GM13976 (cell line): ENCODE data around the gene VSIG8.

Experiments
- DNase-seq: peaks from one replicate; pipeline ENCODE4 v3.0.0; 2012; ENCODE audit warnings: low spot score
- in situ Hi-C: fragments of 300-500 bp; cut with MboI; formaldehyde crosslinking; loops from one replicate; pipeline ENCODE4 v1.12.0; 2022; ENCODE audit warnings: low sequenced_read_pairs, mixed read lengths, inconsistent platforms; ENCODE audit not compliant: unreplicated experiment
- TF ChIP-seq, protein P1 (sequence below): IDR thresholded peaks from 2 replicates; pipeline ENCODE4 v1.5.1; 2012; ENCODE audit warnings: borderline replicate concordance, mild to moderate bottlenecking; ENCODE audit not compliant: insufficient read depth; ENCODE audit errors: extremely low read depth, missing control alignments, control extremely low read depth

VSIG8 gene

DNA sequence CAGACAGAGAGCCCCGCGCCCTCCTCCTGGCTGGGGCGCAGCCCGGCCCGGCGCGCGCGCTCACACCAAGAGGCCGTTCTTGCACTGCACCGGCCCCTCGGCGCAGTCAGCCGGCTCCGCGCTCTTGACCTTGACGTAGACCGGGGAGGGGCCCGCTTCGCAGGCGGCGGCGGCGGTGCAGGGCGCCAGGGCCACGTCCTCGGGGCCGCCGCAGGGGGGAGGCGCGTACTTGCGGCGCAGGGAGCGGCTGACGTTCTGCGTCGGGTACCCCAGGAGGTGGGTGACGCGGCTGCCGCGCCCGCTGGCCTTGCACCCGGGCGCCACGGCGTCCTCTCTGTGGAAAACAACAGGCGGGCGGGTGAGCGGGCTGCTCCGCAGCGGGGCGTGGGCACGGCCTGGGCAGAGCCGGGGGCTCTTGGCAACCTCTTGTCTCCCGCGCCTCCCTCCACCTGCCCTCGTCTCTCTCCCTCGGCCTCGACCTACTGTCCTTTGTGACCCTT is 7.7 kb downstream of the VSIG8 start:
- peak; percentile 78 for DNase-seq
- TF ChIP-seq, protein P1, sequence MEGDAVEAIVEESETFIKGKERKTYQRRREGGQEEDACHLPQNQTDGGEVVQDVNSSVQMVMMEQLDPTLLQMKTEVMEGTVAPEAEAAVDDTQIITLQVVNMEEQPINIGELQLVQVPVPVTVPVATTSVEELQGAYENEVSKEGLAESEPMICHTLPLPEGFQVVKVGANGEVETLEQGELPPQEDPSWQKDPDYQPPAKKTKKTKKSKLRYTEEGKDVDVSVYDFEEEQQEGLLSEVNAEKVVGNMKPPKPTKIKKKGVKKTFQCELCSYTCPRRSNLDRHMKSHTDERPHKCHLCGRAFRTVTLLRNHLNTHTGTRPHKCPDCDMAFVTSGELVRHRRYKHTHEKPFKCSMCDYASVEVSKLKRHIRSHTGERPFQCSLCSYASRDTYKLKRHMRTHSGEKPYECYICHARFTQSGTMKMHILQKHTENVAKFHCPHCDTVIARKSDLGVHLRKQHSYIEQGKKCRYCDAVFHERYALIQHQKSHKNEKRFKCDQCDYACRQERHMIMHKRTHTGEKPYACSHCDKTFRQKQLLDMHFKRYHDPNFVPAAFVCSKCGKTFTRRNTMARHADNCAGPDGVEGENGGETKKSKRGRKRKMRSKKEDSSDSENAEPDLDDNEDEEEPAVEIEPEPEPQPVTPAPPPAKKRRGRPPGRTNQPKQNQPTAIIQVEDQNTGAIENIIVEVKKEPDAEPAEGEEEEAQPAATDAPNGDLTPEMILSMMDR, result no peak
- in situ Hi-C loops, result no loop called here

DNA sequence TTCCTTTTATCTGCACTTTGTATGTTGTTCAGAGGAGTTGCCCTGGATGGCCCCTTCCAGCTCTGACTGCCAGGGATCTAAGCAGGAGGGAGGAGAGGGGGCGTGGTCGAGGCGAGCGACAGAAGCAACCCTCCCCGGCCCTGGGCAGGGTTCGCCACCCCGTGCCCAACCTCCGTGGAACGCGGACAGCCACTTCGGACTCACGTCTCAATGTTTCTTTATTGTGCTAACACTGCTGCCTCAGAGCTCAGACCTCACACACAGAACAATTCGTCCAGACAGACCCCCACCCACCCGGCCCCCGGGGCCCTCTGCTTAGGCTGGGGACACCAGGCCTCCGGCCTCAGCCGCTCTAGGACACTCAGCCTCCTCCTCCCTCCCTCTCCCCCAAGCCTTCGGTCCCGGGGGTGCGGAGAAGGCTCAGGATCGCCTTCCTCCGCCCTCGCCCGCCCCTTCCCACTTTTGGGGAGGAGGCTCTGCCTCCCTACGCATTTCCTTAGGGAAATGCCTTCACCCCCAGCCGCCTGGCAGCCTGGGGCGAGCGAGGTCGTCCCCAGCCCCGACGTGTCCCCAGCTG is 8.3 kb downstream of the VSIG8 start:
- in situ Hi-C loops, result no loop called here
- TF ChIP-seq, protein P1, result no peak
- DNase-seq, result no peak

DNA sequence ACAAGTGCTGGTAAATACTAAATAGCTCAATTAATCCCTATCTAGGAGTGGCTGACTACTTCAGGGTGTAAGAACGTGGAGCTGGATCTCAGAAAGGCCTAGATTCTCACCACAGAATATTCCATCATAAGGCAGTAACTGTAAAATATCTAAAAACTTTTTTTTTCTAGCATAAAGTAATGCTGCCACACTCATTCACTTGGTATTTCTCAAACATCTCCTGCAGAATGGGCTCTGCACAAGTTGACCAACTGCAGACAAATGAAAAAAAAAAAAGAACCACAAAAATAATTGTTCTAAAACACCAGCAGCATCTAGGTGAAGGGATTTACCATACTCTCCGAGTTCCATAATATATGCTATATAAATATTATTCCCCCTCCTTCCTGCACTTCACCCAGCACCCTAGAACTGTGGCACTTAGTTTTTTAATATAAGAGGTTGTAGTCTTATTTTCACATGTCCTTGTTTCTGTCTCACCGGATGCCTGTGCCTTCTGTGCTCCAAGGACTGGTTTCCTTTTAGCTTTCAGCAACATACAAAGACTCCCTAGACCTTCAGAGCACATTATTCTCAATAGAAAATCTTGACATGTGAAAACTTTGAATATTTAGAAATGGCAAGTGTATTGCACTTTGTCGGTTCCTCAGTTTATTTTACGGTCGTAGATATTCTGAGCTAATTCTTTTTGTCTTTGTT is 8.9 kb downstream of the VSIG8 start:
- TF ChIP-seq, protein P1, result no peak
- no peak for DNase-seq
- in situ Hi-C loops, result no loop called here

DNA sequence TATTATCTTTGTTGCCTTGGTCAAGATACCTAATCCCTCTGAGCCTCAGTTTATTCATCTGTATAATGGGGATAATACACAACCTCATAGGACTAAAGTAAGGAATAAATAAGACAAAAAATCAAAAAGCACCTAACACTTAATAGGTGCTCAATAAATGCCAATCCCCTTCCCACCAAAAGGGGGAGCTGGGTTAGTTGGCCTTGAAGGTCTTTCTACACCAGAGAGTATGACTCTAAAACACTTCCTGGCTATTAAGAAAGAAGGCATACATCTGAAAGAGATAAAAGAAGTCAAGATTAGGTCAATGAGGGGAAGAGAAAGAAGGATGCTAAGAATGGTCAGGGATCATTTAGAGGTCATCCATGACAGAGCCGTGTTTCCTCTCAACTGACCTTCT is 11.1 kb downstream of the VSIG8 start:
- in situ Hi-C loops, result no loop called here
- TF ChIP-seq, protein P1, result no peak
- DNase-seq, result no peak

DNA sequence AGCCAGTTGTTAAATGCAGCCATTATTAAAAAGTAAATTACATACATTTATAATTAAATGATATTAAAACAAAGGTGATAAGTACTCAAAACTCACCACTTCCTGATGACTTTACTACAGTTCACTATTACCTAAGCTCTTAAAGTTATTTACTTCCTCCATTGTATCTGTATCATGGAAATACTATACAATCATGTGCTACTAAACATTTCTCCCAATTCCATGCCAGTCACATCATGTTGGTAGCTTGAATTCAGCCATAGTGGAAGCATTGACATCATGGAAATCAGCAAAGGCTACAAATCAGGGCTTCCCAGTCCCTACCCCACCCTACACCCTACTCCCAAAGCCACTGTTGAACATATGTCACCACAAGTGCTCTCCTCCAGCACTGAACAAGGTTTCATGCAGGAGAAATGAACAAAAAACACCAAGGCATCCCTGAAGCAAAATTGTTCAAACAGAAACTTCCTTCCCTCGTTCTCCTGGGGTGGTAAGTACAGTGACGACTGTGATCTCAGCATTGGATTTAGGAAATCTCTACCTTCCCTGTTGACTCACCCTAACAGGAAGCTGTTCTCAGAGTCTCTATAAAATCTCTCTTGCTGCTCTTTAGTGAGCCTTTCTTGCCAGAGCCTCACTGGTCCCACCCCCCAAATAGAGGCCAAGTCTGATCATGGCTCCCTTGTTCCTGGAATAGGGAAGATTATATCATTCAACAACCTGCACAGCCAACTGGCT is 12.7 kb downstream of the VSIG8 start:
- TF ChIP-seq, protein P1, result no peak

DNA sequence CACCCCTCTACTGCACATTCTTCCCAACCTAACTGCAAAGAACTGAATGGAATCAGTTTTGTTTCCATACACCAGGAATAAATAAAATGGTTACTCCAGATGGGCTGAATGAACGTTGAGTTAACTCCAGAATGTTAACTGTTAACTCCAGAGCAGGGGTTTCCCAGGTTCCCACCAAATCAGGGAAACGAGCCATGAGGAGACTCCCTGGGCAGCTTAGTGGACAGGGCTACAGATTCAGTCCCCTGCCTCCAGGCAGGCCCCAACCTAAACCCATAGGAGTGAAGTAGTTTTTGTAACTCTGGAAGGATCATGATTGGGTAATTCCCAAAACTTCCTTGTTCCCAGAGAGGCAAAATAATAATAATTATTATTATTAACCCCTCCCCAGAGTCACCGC is 14.1 kb downstream of the VSIG8 start:
- TF ChIP-seq, protein P1, result no peak
- DNase-seq, result no peak
- in situ Hi-C loops, result no loop called here

More for the DNA sequence above, 12.7 kb downstream of the VSIG8 start:
- in situ Hi-C loops, result no loop called here
- DNase-seq, result no peak
